Astrocyte of the spinal cord (primary cell): Measurements from ENCODE around the gene DMAP1.

Source experiments
- DNase-seq: peaks from one replicate; pipeline ENCODE4 v3.0.0; 2011; ENCODE audit warnings: low read depth, low spot score
- H3K4me3 ChIP-seq: 2 replicates; pipeline ENCODE4 v1.5.1; 2011; ENCODE audit warnings: low read depth, mild to moderate bottlenecking, low read length, moderate library complexity
- in situ Hi-C: cut with HindIII; loops from 2 replicates; pipeline ENCODE4 v1.10.0; 2017; ENCODE audit warnings: low sequenced_read_pairs
- TF ChIP-seq, protein P1 (sequence below): IDR thresholded peaks from 2 replicates; pipeline ENCODE4 v1.5.1; 2012; ENCODE audit warnings: low read depth, mild to moderate bottlenecking, low read length, inconsistent platforms

DMAP1 gene

DNA sequence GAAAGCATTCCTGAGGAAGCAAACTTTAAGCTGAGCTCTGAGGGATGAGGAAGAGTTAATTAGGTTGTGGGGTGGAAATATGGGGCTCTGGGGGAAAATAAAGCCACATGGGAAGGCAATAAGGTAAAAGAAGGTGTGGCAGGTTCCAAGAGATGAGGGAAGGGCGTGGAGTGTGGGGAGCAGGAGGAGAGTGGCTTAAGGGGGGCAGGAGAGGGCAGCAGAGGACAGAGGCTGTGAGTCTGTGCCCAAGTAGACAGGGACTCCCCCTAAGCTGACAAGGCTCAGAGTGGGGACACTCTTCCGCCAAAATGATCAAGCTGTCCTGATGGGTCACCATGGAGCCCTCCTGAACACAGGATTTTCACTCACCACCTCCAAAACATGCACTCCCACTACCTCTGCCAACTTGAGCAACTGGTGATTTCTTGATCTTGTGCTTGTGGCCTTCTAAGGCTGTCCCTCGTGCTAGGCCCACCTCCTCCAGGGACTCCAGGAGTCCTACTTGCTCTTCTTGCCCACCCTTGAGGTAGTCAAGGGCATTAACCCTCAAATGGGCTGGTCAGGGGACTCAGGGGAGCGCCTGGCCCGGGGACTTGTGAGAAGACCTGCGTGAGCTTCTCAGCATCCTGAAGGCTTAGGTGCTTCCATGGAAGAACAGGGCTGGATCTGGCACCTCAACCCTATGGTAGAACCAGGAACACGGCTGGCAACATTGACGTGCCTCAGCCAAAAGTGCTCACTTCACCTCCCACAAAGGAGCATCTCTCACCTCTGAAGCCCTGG, 23.4 kb downstream of the DMAP1 start:
- no peak overlapping the region for H3K4me3 ChIP-seq
- in situ Hi-C loops, result no loop called here
- TF ChIP-seq, protein P1, sequence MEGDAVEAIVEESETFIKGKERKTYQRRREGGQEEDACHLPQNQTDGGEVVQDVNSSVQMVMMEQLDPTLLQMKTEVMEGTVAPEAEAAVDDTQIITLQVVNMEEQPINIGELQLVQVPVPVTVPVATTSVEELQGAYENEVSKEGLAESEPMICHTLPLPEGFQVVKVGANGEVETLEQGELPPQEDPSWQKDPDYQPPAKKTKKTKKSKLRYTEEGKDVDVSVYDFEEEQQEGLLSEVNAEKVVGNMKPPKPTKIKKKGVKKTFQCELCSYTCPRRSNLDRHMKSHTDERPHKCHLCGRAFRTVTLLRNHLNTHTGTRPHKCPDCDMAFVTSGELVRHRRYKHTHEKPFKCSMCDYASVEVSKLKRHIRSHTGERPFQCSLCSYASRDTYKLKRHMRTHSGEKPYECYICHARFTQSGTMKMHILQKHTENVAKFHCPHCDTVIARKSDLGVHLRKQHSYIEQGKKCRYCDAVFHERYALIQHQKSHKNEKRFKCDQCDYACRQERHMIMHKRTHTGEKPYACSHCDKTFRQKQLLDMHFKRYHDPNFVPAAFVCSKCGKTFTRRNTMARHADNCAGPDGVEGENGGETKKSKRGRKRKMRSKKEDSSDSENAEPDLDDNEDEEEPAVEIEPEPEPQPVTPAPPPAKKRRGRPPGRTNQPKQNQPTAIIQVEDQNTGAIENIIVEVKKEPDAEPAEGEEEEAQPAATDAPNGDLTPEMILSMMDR, result no peak
- DNase-seq, result no peak

DNA sequence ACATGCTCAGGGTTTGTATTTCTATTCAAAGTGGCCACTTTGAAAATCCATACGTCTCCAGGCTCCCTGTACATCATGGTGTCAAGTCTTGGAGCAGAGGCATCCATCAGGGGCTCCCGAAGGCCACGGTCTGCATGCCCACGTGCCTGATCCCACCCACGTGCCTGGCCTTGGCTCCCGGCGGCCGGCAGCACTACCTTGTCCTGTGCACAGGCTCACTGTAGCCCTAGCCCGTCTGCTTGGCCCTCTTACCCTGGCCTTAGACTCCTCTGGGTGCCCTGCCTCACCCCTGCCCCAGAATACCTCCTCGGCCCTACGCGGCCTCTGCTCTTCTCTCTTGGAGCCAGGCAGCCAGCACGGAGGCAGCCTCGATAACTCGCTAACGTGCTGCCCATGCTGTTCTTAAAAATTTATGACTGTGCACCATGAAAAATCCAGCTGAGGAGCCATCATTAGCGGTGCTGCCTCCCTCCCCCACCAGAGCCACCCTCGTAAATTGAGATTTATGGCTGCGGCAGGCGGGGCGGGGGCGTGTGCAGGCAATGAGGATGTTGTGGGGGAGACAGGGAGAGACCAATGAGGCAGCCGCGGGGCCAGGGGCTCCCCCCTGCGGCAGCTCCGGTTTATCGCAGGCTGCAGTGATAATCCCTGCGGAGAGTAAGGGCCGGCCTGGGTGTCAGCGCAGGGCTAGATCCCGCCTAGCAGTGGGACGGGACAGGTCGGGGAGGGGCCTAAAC, 24.6 kb downstream of the DMAP1 start:
- no peak overlapping the region for H3K4me3 ChIP-seq
- DNase-seq, result peak; percentile 34
- TF ChIP-seq, protein P1, result peak; percentile 73
- in situ Hi-C loops, result no loop called here

DNA sequence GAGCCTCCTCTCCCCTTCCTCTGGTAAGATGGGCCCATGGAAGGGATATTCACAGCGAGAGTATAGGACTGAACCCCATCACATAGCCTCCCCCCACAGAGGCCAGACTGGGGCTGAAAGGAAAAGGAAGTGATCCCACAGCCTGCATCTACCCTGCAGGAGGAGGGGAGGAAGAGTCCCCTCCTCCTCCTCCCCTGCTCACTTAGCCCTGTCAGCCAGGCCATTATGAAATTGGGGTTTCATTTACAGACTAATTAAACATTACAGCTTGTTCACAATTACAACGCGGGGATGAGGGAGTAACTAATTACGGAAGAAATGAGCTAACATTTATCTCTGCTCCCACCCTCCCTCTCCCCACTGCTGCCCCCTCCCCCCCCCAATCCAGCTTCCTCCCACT, 25.4 kb downstream of the DMAP1 start:
- TF ChIP-seq, protein P1, result no peak
- H3K4me3 ChIP-seq, result no peak overlapping the region

DNA sequence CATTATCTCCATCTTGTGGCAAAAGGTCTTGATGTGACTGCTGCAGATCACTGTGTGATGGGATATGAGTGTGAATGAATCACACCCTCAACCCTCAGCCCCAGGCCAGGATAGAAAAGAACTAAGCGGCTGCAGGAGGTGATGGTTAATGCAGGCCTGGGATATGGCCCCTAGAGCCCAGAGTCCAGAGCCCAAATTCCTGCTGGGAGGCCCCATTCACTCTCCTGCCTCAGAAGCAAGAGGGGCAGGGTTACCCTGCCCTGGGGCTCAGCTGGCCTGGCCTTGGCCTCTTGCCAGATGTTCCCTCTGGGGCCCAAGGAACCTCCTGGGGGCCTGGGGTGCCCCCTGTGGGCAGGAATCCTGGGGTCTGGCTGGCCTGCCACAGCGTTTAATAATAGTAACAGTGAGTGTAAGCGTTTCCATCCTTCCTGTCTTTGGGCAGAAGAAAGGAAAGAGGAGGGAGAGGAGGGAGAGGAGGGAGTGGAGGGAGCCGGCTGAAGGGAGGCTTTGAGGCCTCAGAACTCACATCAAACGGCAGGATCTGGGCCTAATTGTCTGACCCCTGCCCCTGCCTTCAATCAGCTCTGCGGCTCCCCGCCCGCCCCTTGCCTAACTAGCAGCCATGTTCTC, 26.2 kb downstream of the DMAP1 start:
- DNase-seq, result peak; percentile 40
- in situ Hi-C loops, result no loop called here
- H3K4me3 ChIP-seq, result no peak overlapping the region
- TF ChIP-seq, protein P1, result peak; percentile 42

More for the DNA sequence above, 25.4 kb downstream of the DMAP1 start:
- in situ Hi-C loops, result no loop called here
- DNase-seq, result no peak

DNA sequence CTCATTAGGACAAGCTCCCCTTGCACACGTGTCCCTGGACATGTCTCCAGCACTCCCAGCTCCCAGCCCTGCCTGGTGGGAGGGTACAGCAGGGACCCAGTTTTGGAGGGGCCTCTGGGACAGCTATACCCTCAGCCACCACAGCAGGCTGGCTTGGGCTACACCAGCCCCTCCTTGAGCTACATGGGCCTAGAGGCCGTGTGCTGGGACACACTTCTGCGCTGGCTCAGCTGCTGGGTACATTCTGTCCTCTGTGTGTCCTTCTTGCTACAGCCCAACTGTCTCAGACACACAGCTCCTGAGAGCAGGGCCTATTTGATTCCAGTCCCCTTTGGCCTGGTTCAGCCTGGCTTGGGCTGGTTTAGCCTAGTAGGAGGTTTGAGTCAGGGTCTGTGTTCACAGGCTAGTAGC, 26.7 kb downstream of the DMAP1 start:
- TF ChIP-seq, protein P1, result no peak
- in situ Hi-C loops, result no loop called here
- DNase-seq, result no peak
- no peak overlapping the region for H3K4me3 ChIP-seq

DNA sequence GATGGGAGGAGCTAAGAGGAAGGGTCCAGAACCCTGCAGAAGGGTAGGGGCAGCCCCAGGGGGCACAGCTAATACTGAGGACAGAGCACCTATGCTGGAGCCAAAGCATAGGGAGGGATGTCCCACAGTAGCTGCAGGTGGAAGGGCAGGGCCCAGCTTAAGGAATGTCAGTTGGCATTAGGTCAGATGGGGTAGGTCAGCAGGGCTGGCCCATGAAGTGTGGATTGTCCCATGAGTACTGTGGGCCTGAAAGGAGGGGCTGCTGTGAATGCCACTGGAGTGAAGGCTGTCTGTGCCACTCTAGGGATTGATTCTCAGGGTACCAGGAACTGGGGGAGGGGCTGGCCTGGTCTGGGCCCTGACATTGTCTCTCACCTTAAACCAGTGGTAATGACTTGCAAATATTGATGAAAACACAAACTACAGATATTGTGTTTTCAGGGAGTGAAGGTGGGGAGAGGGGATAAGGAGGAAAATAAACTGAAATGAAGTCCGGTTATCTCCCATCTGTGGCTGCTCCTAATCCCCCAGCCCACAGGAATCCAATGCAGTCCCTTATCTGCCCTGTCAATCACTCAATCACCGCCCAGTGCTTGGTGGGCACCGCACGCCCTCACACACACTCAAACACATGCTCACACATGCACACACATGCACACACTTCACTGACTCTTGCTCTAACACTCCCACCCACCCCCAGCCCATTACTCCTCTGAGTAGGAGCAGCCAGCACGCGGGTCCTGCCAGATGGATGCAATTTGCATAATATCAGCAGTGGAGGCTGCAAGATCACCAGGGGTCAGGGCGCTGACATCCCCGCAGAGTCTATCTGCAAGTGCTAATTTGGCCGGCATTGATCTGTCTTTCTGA, 27.8 kb downstream of the DMAP1 start:
- no peak for DNase-seq
- in situ Hi-C loops, result no loop called here
- H3K4me3 ChIP-seq, result no peak overlapping the region
- TF ChIP-seq, protein P1, result no peak
